PFSK-1 (cell line): ENCODE results near the gene TNS1.

Experiments
- FOXP2 ChIP-seq: optimal IDR thresholded peaks from 2 replicates; pipeline ENCODE3; 2011; ENCODE audit warnings: borderline replicate concordance, control low read depth, inconsistent platforms; ENCODE audit not compliant: insufficient read depth; ENCODE audit errors: extremely low read length, extremely low read depth
- POLR2AphosphoS5 ChIP-seq: IDR thresholded peaks from 2 replicates; pipeline ENCODE4 v1.6.1; 2012; ENCODE audit warnings: low read depth, mild to moderate bottlenecking, control low read depth, low read length, moderate library complexity
- REST ChIP-seq, 2 experiments: IDR thresholded peaks; 2 replicates each; pipeline versions ENCODE4 v1.6.1 to v1.8.0; 2011 to 2012; ENCODE audit warnings: low read depth in 2 of 2, low read length in 2 of 2, control low read depth in 1 of 2, inconsistent platforms in 1 of 2, mild to moderate bottlenecking in 1 of 2, moderate library complexity in 1 of 2; ENCODE audit not compliant: insufficient read depth in 1 of 2
- SIN3A ChIP-seq: IDR thresholded peaks from 2 replicates; pipeline ENCODE4 v1.6.1; 2012; ENCODE audit warnings: mild to moderate bottlenecking, low read length, moderate library complexity, borderline replicate concordance; ENCODE audit not compliant: insufficient read depth
- TAF1 ChIP-seq: IDR thresholded peaks from 2 replicates; pipeline ENCODE4 v1.6.1; 2012; ENCODE audit warnings: low read length, control low read depth, borderline replicate concordance; ENCODE audit not compliant: insufficient read depth

- TF ChIP-seq TAF1, result no peak
- no peak for TF ChIP-seq POLR2AphosphoS5
- TF ChIP-seq REST (IDR thresholded peaks at IDR 0.05; ENCODE audit: insufficient read depth in 1 of 2, low read depth in 2 of 2, low read length in 2 of 2), result no peak
- TF ChIP-seq SIN3A, result no peak
- TF ChIP-seq FOXP2, result no peak
These were observed 226.2 kb downstream of the TNS1 start for GRCh38 chr2:217776631-217777030.
